Neural cell (in vitro differentiated cells): ENCODE results near the gene WNT3. TPM values are rescaled to one million over a fixed set of nuclear protein-coding genes. Genes with fewer than 3 reads are reported as not detected.
"Not testable (repeated sequence)": the region's sequence is repeated elsewhere in the genome, so short reads cannot be mapped to it uniquely, and the experiment has no call there.

Source experiments
- H2AFZ ChIP-seq: fragments of 200-600, 300-800 bp; sonication (generic), shearing (Covaris generic); 2 replicates; pipeline ENCODE4 v1.6.0; 2014; ENCODE audit warnings: low read depth, mild to moderate bottlenecking, antibody characterized with exemption, low read length, moderate library complexity
- H3F3A ChIP-seq: fragments of 200-600 bp; shearing (Covaris generic); 2 replicates; pipeline ENCODE4 v1.6.1; 2016; ENCODE audit warnings: mild to moderate bottlenecking, moderate library complexity, mixed read lengths, antibody characterized with exemption, low read length; ENCODE audit not compliant: insufficient read depth, poor library complexity, severe bottlenecking
- H3K27ac ChIP-seq: fragments of 200-600, 300-800 bp; sonication (generic), shearing (Covaris generic); 2 replicates; pipeline ENCODE4 v1.5.1; 2014; ENCODE audit warnings: mild to moderate bottlenecking, low read length, moderate library complexity
- H3K27me3 ChIP-seq: fragments of 300-800, 200-600 bp; sonication (generic), shearing (Covaris generic); 2 replicates; pipeline ENCODE4 v1.6.0; 2014; ENCODE audit warnings: mild to moderate bottlenecking, low read depth, low read length, moderate library complexity; ENCODE audit not compliant: insufficient read depth
- H3K36me3 ChIP-seq: fragments of 300-800, 200-600 bp; sonication (generic), shearing (Covaris generic); 2 replicates; pipeline ENCODE4 v1.5.1; 2014; ENCODE audit warnings: mild to moderate bottlenecking, antibody characterized with exemption, low read length, moderate library complexity; ENCODE audit not compliant: insufficient read depth
- H3K4me2 ChIP-seq: fragments of 300-800, 200-600 bp; sonication (generic), shearing (Covaris generic); 2 replicates; pipeline ENCODE4 v1.6.0; 2014; ENCODE audit warnings: mild to moderate bottlenecking, low read length
- H3K4me3 ChIP-seq: fragments of 300-800, 200-600 bp; sonication (generic), shearing (Covaris generic); 2 replicates; pipeline ENCODE4 v1.5.1; 2014; ENCODE audit warnings: mild to moderate bottlenecking, low read length, moderate library complexity
- H3K79me2 ChIP-seq: fragments of 200-600 bp; shearing (Covaris generic); replicated peaks from 2 replicates; pipeline ENCODE4 v1.6.0; 2014; ENCODE audit warnings: mild to moderate bottlenecking, low read length, moderate library complexity; ENCODE audit not compliant: insufficient read depth
- H3K9ac ChIP-seq: fragments of 300-800, 200-600 bp; sonication (generic), shearing (Covaris generic); 2 replicates; pipeline ENCODE4 v1.6.1; 2016; ENCODE audit warnings: mild to moderate bottlenecking, low read length, mixed read lengths
- H3K9me2 ChIP-seq: fragments of 200-600 bp; shearing (Covaris generic); 2 replicates; pipeline ENCODE4 v1.6.1; 2016; ENCODE audit warnings: mild to moderate bottlenecking, low read length, mixed read lengths; ENCODE audit not compliant: insufficient read depth
- H3K9me3 ChIP-seq: fragments of 200-600, 300-800 bp; sonication (generic), shearing (Covaris generic); 2 replicates; pipeline ENCODE4 v1.6.1; 2016; ENCODE audit warnings: mild to moderate bottlenecking, mixed run types, low read length, moderate library complexity, mixed read lengths
- H4K20me1 ChIP-seq: fragments of 200-600 bp; shearing (Covaris generic); 2 replicates; pipeline ENCODE4 v1.6.1; 2016; ENCODE audit warnings: mild to moderate bottlenecking, mixed run types; ENCODE audit not compliant: insufficient read depth
- CTCF ChIP-seq: fragments of 450-650 bp; IDR thresholded peaks from 2 replicates; pipeline ENCODE4 v1.5.1; 2014; ENCODE audit warnings: antibody characterized with exemption, mild to moderate bottlenecking, moderate library complexity; ENCODE audit not compliant: poor library complexity, severe bottlenecking
- EP300 ChIP-seq: fragments of 450-650 bp; conservative IDR thresholded peaks from 2 replicates; pipeline ENCODE4 v1.6.1; 2014; ENCODE audit warnings: antibody characterized with exemption, mild to moderate bottlenecking, moderate library complexity; ENCODE audit not compliant: poor library complexity, severe bottlenecking
- MXI1 ChIP-seq: fragments of 450-650 bp; conservative IDR thresholded peaks from 2 replicates; pipeline ENCODE4 v1.6.1; 2014; ENCODE audit warnings: antibody characterized with exemption, mild to moderate bottlenecking; ENCODE audit not compliant: poor library complexity, severe bottlenecking
- POLR2AphosphoS5 ChIP-seq: IDR thresholded peaks from 2 replicates; pipeline ENCODE4 v1.6.1; 2012
- RAD21 ChIP-seq: fragments of 450-650 bp; conservative IDR thresholded peaks from 2 replicates; pipeline ENCODE4 v1.6.1; 2014; ENCODE audit warnings: antibody characterized with exemption, mild to moderate bottlenecking, moderate library complexity
- REST ChIP-seq: IDR thresholded peaks from 2 replicates; pipeline ENCODE4 v1.6.1; 2012; ENCODE audit warnings: borderline replicate concordance
- SMC3 ChIP-seq: fragments of 450-650 bp; conservative IDR thresholded peaks from 2 replicates; pipeline ENCODE4 v1.6.1; 2014; ENCODE audit warnings: antibody characterized with exemption, mild to moderate bottlenecking, moderate library complexity; ENCODE audit not compliant: poor library complexity
- TAF1 ChIP-seq: IDR thresholded peaks from 2 replicates; pipeline ENCODE4 v1.6.1; 2012; ENCODE audit warnings: low read depth
- polyA plus RNA-seq: library from polyadenylated mRNA; depleted of rRNA; stranded (reverse); fragments of >200 nt; gene quantifications from 2 replicates; pipeline ENCODE4 v1.2.3, GENCODE V29; 2014

The WNT3 gene
- polyA plus RNA-seq, 1 donor from 2014 or later, result 7.6 TPM

GRCh38 chr17:46847204-46848191, 29.0 kb upstream of the WNT3 start:
- TF ChIP-seq MXI1, result no peak
- no peak for TF ChIP-seq EP300
- TF ChIP-seq TAF1, result no peak
- no peak overlapping the region for H3K4me2 ChIP-seq
- H3K27me3 ChIP-seq, result peaks cover 70% of the 10 kb centered on the region
- no peaks in the 10 kb centered on the region for H4K20me1 ChIP-seq
- no peaks in the 10 kb centered on the region for H3K9me2 ChIP-seq
- H3K9me3 ChIP-seq, result peaks cover 9% of the 10 kb centered on the region
- no peaks in the 10 kb centered on the region for H3F3A ChIP-seq
- no peaks in the 10 kb centered on the region for H3K36me3 ChIP-seq
- H3K9ac ChIP-seq, result no peak overlapping the region
- no peak overlapping the region for H2AFZ ChIP-seq
- no peak overlapping the region for H3K4me3 ChIP-seq
- H3K79me2 ChIP-seq, result no peaks in the 10 kb centered on the region
- no peak overlapping the region for H3K27ac ChIP-seq

- Histone ChIP-seq H3K9me2 (no peaks in the 10 kb centered on the region), H3K4me3 (no peak overlapping the region), H3K27me3 (peaks cover 46% of the 10 kb centered on the region), H3K9ac (no peak overlapping the region), H3K9me3 (peaks cover 9% of the 10 kb centered on the region), H3K4me2 (no peak overlapping the region), H3F3A (no peaks in the 10 kb centered on the region), H3K36me3 (no peaks in the 10 kb centered on the region), H4K20me1 (no peaks in the 10 kb centered on the region), H3K79me2 (no peaks in the 10 kb centered on the region), H3K27ac (no peak overlapping the region), H2AFZ (no peak overlapping the region)
- TF ChIP-seq EP300, result no peak
- peak; percentile 44 for TF ChIP-seq CTCF
Measured at GRCh38 chr17:46842835-46843234, 24.3 kb upstream of the WNT3 start.

GRCh38 chr17:46841561-46842379, 23.3 kb upstream of the WNT3 start:
- no peak overlapping the region for H3K27ac ChIP-seq
- H3K4me2 ChIP-seq, result no peak overlapping the region
- H4K20me1 ChIP-seq, result no peaks in the 10 kb centered on the region
- H2AFZ ChIP-seq, result no peak overlapping the region
- no peaks in the 10 kb centered on the region for H3F3A ChIP-seq
- H3K79me2 ChIP-seq, result no peaks in the 10 kb centered on the region
- peaks cover 43% of the 10 kb centered on the region for H3K27me3 ChIP-seq
- H3K36me3 ChIP-seq, result no peaks in the 10 kb centered on the region
- no peak overlapping the region for H3K4me3 ChIP-seq
- H3K9ac ChIP-seq, result no peak overlapping the region
- H3K9me3 ChIP-seq, result peaks cover 9% of the 10 kb centered on the region
- H3K9me2 ChIP-seq, result no peaks in the 10 kb centered on the region
- no peak for TF ChIP-seq MXI1
- no peak for TF ChIP-seq TAF1
- peak; percentile 62 for TF ChIP-seq CTCF
- TF ChIP-seq POLR2AphosphoS5, result no peak
- peak; percentile 55 for TF ChIP-seq SMC3
- peak; percentile 43 for TF ChIP-seq RAD21
- TF ChIP-seq REST, result no peak

- H3K9me3 ChIP-seq, H3K36me3 ChIP-seq, H3K79me2 ChIP-seq, H3K27ac ChIP-seq, H3K9me2 ChIP-seq, H3K4me3 ChIP-seq, H4K20me1 ChIP-seq, H3K4me2 ChIP-seq, H3F3A ChIP-seq, H2AFZ ChIP-seq, H3K9ac ChIP-seq: not testable (repeated sequence)
- peaks cover 41% of the 10 kb centered on the region for H3K27me3 ChIP-seq
Measured at GRCh38 chr17:46840596-46840995, 22.1 kb upstream of the WNT3 start.
